ENCODE data around the gene CST9L. TPM values are rescaled to one million over a fixed set of nuclear protein-coding genes. Genes with fewer than 3 reads are reported as not detected.

The CST9L gene
- total and polyA plus RNA-seq, 2 of the 13 experiments (the other 11 are each of a cell fraction or from before 2014, with no cell fraction given) = 0.15 TPM; not detected in 1

GRCh38 chr20:23585808-23586734 is 17.8 kb upstream of the CST9L start (continued):
- TF ChIP-seq ZNF646 (CRISPR knock-in tag; IDR thresholded peaks at IDR 0.05) (0 out of 2 replicates have a peak, but pooled peaks have one; percentile 26), ZNF788 (CRISPR knock-in tag; IDR thresholded peaks at IDR 0.05; ENCODE audit: borderline replicate concordance) (peak; percentile 44; the same call in 1 of the 2 replicates), NFE2L2 (IDR thresholded peaks at IDR 0.05; ENCODE audit: low read length) (no peak), CEBPG (CRISPR knock-in tag; IDR thresholded peaks at IDR 0.05) (peak; percentile 61; the same call in 1 of the 2 replicates), JDP2 (CRISPR knock-in tag; IDR thresholded peaks at IDR 0.05; ENCODE audit: borderline replicate concordance) (no peak), SMAD1 (CRISPR knock-in tag; IDR thresholded peaks at IDR 0.05; ENCODE audit: borderline replicate concordance, low read depth) (no peak; the same call in 1 of the 2 replicates), NRL (CRISPR knock-in tag; IDR thresholded peaks at IDR 0.05; ENCODE audit: borderline replicate concordance) (no peak; the same call in 1 of the 2 replicates), DPF2 (CRISPR knock-in tag; IDR thresholded peaks at IDR 0.05; ENCODE audit: borderline replicate concordance, low read depth) (peak; percentile 70), BORCS8-MEF2B (CRISPR knock-in tag; IDR thresholded peaks at IDR 0.05) (peak; percentile 29; the same call in 1 of the 2 replicates), ZNF33A (CRISPR knock-in tag; IDR thresholded peaks at IDR 0.05; ENCODE audit: borderline replicate concordance) (no peak), ELF4 (CRISPR knock-in tag; IDR thresholded peaks at IDR 0.05; ENCODE audit: borderline replicate concordance) (no peak), ARID3A (IDR thresholded peaks at IDR 0.05; ENCODE audit: low read depth, low read length) (peak; percentile 76), ZNF136 (CRISPR knock-in tag; IDR thresholded peaks at IDR 0.05; ENCODE audit: low read depth) (peak; percentile 6; the same call in 1 of the 2 replicates), GZF1 (CRISPR knock-in tag; IDR thresholded peaks at IDR 0.05) (no peak)
- TF ChIP-seq, protein P1, sequence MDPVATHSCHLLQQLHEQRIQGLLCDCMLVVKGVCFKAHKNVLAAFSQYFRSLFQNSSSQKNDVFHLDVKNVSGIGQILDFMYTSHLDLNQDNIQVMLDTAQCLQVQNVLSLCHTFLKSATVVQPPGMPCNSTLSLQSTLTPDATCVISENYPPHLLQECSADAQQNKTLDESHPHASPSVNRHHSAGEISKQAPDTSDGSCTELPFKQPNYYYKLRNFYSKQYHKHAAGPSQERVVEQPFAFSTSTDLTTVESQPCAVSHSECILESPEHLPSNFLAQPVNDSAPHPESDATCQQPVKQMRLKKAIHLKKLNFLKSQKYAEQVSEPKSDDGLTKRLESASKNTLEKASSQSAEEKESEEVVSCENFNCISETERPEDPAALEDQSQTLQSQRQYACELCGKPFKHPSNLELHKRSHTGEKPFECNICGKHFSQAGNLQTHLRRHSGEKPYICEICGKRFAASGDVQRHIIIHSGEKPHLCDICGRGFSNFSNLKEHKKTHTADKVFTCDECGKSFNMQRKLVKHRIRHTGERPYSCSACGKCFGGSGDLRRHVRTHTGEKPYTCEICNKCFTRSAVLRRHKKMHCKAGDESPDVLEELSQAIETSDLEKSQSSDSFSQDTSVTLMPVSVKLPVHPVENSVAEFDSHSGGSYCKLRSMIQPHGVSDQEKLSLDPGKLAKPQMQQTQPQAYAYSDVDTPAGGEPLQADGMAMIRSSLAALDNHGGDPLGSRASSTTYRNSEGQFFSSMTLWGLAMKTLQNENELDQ (CRISPR knock-in tag; IDR thresholded peaks at IDR 0.05; ENCODE audit: borderline replicate concordance) = no peak
- TF ChIP-seq, protein P2, sequence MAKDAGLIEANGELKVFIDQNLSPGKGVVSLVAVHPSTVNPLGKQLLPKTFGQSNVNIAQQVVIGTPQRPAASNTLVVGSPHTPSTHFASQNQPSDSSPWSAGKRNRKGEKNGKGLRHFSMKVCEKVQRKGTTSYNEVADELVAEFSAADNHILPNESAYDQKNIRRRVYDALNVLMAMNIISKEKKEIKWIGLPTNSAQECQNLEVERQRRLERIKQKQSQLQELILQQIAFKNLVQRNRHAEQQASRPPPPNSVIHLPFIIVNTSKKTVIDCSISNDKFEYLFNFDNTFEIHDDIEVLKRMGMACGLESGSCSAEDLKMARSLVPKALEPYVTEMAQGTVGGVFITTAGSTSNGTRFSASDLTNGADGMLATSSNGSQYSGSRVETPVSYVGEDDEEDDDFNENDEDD (CRISPR knock-in tag; IDR thresholded peaks at IDR 0.05; ENCODE audit: borderline replicate concordance) = no peak
